ENCODE measurements around the gene TNS1. TPM values are rescaled to one million over a fixed set of nuclear protein-coding genes. Genes with fewer than 3 reads are reported as not detected.
"Not testable (repeated sequence)": the region's sequence is repeated elsewhere in the genome, so short reads cannot be mapped to it uniquely, and the experiment has no call there.

TNS1 gene
- total and polyA plus RNA-seq, 2 donors = 8.3 to 21.3 TPM

DNA sequence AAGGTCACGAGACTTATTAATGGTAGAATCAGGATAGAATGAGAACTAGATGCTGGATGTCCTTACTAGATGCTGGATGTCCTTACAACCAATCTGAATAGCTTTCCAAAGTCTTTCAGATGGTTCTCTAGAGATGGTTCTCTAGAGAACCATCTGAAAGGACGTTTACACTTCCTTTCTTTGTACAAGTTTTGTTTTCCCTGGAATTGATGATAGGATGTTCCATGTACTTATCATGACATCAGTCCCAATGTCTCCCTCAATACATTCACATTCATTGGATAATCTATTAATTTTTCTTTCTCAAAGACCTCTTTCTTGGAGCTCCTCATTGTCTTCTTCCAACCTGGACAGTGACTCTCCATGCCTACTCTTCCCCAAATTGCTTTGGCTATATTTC lies 38.1 kb upstream of the TNS1 start:
- Histone ChIP-seq H3K27me3 (ENCODE audit: control insufficient read depth in 2 of 2, insufficient read depth in 1 of 2, low read length in 1 of 2) (peaks cover 0 to 11% of the 10 kb centered on the region in 2 donors), H3K27ac (ENCODE audit: low read depth in 1 of 2, low read length in 1 of 2) (peak overlapping the region in 1 of 2 donors; percentile 45), H3K4me1 (ENCODE audit: control insufficient read depth in 2 of 2, insufficient read depth in 2 of 2, low read length in 2 of 2) (no peaks in the 10 kb centered on the region), H3K36me3 (ENCODE audit: control insufficient read depth in 2 of 2, insufficient read depth in 2 of 2, low read length in 1 of 2) (no peaks in the 10 kb centered on the region), H3K4me3 (ENCODE audit: low read length in 2 of 2) (no peak overlapping the region), H3K9me3 (ENCODE audit: control insufficient read depth in 2 of 2, insufficient read depth in 1 of 2, low read length in 1 of 2) (peaks cover 0 to 5% of the 10 kb centered on the region in 2 donors)
- WGBS = 92% methylated on average over 2 of the region's 2 CpGs
- no peak for DNase-seq (ENCODE audit: low read depth in 6 of 9, low spot score in 9 of 9)

GRCh38 chr2:218039171-218039570 lies 36.4 kb upstream of the TNS1 start:
- Histone ChIP-seq H3K4me3 (ENCODE audit: low read length in 2 of 2) (no peak overlapping the region), H3K27me3 (ENCODE audit: control insufficient read depth in 2 of 2, insufficient read depth in 1 of 2, low read length in 1 of 2) (peaks cover 3 to 17% of the 10 kb centered on the region in 2 donors), H3K36me3 (ENCODE audit: control insufficient read depth in 2 of 2, insufficient read depth in 2 of 2, low read length in 1 of 2) (no peaks in the 10 kb centered on the region), H3K9me3 (ENCODE audit: control insufficient read depth in 2 of 2, insufficient read depth in 1 of 2, low read length in 1 of 2) (peaks cover 0 to 5% of the 10 kb centered on the region in 2 donors), H3K27ac (ENCODE audit: low read depth in 1 of 2, low read length in 1 of 2) (no peak overlapping the region), H3K4me1 (ENCODE audit: control insufficient read depth in 2 of 2, insufficient read depth in 2 of 2, low read length in 2 of 2) (peaks cover 0 to 5% of the 10 kb centered on the region in 2 donors)
- no peak for DNase-seq (ENCODE audit: low read depth in 6 of 9, low spot score in 9 of 9)
- WGBS = 25% methylated on average over 2 of the region's 2 CpGs

DNA sequence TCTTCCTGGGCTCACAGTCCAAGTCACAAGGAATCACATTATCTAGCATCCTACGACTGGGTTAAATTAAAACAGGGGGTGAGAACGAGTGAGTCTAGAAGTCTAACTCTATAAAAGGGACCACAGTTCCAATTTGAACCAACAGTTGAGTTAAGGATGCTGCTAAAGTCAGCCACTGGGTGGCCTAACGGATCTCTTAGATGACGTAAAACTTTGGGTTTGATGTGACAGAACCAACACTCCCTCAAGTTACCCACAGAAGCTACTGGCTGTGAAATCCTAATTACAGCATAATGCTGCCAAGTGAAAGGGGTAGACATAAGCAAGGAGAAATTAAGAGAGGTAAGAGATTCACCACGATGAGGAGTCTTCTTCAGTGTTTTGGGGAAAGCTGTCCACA lies 33.6 kb upstream of the TNS1 start:
- Histone ChIP-seq H3K4me3 (ENCODE audit: low read length in 2 of 2) (no peak overlapping the region), H3K4me1 (ENCODE audit: control insufficient read depth in 2 of 2, insufficient read depth in 2 of 2, low read length in 2 of 2) (peaks cover 0 to 8% of the 10 kb centered on the region in 2 donors), H3K27me3 (ENCODE audit: control insufficient read depth in 2 of 2, insufficient read depth in 1 of 2, low read length in 1 of 2) (peaks cover 6 to 42% of the 10 kb centered on the region in 2 donors), H3K36me3 (ENCODE audit: control insufficient read depth in 2 of 2, insufficient read depth in 2 of 2, low read length in 1 of 2) (no peaks in the 10 kb centered on the region), H3K9me3 (ENCODE audit: control insufficient read depth in 2 of 2, insufficient read depth in 1 of 2, low read length in 1 of 2) (peaks cover 0 to 3% of the 10 kb centered on the region in 2 donors), H3K27ac (ENCODE audit: low read depth in 1 of 2, low read length in 1 of 2) (no peak overlapping the region)
- DNase-seq (ENCODE audit: low read depth in 6 of 9, low spot score in 9 of 9) = no peak
- WGBS = 95% methylated on average over 5 of the region's 5 CpGs

DNA sequence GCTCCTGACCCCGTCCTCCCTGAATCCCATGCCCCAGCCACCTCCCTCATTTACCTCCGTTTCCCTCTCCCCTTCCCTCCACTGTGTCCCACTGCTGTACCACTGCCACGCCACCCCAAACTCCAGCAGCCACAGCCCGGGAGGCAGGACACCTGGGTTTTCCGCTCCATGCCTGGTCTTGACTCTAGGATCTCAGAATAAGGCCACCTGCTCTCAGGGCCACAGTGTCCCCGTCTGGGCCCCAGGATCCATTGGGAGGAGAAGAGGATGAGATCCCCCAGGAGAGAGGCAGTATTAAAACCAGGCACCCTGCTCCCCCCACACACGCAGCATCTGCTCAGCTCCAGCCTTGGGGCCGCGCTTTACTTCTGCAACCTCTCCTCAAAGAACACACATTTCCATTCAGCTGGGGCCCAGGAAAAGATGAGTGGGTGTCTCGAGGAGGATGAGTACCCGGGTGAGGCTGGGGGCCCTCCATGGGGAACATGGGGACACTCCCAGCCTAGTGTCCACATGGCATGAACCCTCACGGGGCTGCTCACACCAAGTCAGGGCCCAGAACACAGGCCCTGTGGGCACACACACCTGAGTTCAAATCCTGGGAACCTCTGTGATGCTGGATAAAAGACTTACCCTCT lies 32.8 kb upstream of the TNS1 start:
- H3K4me3 ChIP-seq (ENCODE audit: low read length in 2 of 2) = no peak overlapping the region
- H3K4me1 ChIP-seq (ENCODE audit: control insufficient read depth in 2 of 2, insufficient read depth in 2 of 2, low read length in 2 of 2) = peaks cover 0 to 8% of the 10 kb centered on the region in 2 donors
- H3K27me3 ChIP-seq (ENCODE audit: control insufficient read depth in 2 of 2, insufficient read depth in 1 of 2, low read length in 1 of 2) = peaks cover 6 to 42% of the 10 kb centered on the region in 2 donors
- no peaks in the 10 kb centered on the region for H3K36me3 ChIP-seq (ENCODE audit: control insufficient read depth in 2 of 2, insufficient read depth in 2 of 2, low read length in 1 of 2)
- H3K9me3 ChIP-seq (ENCODE audit: control insufficient read depth in 2 of 2, insufficient read depth in 1 of 2, low read length in 1 of 2) = peaks cover 0 to 3% of the 10 kb centered on the region in 2 donors
- WGBS = 92% methylated on average over 12 of the region's 12 CpGs
- no peak for DNase-seq (ENCODE audit: low read depth in 6 of 9, low spot score in 9 of 9)
- no peak overlapping the region for H3K27ac ChIP-seq (ENCODE audit: low read depth in 1 of 2, low read length in 1 of 2)

DNA sequence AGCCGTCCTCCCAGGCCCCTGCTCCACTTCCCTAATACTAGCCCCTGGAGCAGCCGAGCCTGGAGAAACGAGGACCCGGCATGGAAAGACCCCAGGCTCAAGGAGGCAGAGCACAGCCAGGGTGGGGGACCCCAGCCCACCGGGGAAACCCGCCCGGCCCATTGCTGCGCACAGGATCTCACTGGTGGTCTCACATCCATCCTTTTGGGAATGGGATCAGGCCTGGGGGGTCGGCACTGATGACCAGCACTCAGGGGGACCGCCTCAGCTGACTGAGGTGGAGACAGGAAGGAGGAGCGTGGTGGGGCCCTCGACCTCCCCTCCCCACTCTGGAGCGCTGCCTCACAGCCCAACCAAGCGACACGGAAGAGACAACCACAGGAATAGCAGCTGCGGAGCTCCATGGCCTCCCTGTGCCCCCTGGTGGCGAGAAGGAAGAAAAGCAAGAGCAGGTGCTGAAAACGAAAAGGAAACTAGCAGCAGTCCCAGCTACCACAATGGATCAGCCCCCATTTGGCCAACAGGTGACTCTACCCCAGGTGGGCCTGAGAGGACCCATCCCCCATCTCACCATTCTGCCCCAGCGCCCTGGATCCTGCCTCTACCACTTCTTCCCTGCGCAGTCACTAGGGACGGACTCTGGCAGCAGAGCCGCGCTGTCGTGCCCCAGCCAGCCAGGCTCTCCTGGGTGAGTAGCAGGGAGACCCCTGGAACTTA lies 31.9 kb upstream of the TNS1 start:
- Histone ChIP-seq H3K4me3 (ENCODE audit: low read length in 2 of 2) (peak overlapping the region; percentile 8 to 18), H3K27me3 (ENCODE audit: control insufficient read depth in 2 of 2, insufficient read depth in 1 of 2, low read length in 1 of 2) (peaks cover 6 to 42% of the 10 kb centered on the region in 2 donors)
- not testable (repeated sequence) for H3K4me1 ChIP-seq (ENCODE audit: control insufficient read depth in 2 of 2, insufficient read depth in 2 of 2, low read length in 2 of 2); H3K36me3 ChIP-seq (ENCODE audit: control insufficient read depth in 2 of 2, insufficient read depth in 2 of 2, low read length in 1 of 2); H3K9me3 ChIP-seq (ENCODE audit: control insufficient read depth in 2 of 2, insufficient read depth in 1 of 2, low read length in 1 of 2); H3K27ac ChIP-seq (ENCODE audit: low read depth in 1 of 2, low read length in 1 of 2)
- WGBS = 23% methylated on average over 24 of the region's 24 CpGs
- DNase-seq (ENCODE audit: low read depth in 6 of 9, low spot score in 9 of 9) = peak; percentile 32 to 83 (median 68)

DNA sequence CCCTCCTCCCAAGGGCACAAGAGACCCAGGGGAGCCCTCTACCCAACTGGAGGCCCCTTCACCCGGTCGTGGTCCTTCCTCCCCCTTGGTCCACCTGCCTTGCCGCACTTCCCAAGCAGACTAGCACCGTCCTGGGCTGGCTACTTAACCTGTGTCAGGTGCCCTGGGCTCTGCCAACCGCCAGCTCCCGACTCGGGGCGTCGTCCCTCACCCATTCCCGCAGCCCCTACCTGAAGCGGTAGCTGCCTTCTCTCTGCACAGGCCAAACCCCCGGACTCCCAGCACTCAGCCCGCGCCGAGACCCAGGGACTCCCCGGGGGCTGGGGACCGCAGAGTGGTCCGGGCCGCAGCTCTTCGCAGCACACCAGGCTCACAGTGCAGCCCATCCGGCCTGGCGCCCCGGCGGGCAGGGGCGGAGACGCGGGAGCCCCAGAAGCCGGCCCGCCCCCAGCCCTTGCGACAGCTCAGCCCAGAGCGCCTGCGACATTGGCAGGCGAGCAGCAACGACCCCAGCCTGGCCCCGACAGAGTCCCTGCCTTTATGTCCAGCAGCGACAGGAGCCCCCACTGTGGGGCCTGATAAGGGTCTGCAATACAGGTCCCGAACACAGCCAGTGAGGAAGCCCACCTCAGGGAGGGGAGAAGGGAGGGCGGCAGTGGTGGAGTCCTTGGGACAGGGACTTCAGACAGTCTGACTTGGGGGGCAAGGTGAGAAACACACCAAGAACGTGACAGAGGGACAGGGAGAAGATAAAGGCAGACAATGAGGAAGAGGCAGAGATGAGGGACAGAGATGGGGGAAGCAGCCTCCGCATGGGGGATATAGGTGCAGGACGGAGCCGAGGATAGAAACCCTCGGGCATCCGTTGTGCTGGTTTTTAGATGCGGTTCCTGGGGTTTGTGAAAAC lies 31.0 kb upstream of the TNS1 start:
- H3K27me3 ChIP-seq (ENCODE audit: control insufficient read depth in 2 of 2, insufficient read depth in 1 of 2, low read length in 1 of 2) = peaks cover 6 to 35% of the 10 kb centered on the region in 2 donors
- WGBS = 58% methylated on average over 45 of the region's 45 CpGs
- H3K36me3 ChIP-seq (ENCODE audit: control insufficient read depth in 2 of 2, insufficient read depth in 2 of 2, low read length in 1 of 2) = no peaks in the 10 kb centered on the region
- H3K9me3 ChIP-seq (ENCODE audit: control insufficient read depth in 2 of 2, insufficient read depth in 1 of 2, low read length in 1 of 2) = peaks cover 0 to 3% of the 10 kb centered on the region in 2 donors
- peaks cover 0 to 8% of the 10 kb centered on the region in 2 donors for H3K4me1 ChIP-seq (ENCODE audit: control insufficient read depth in 2 of 2, insufficient read depth in 2 of 2, low read length in 2 of 2)
- H3K27ac ChIP-seq (ENCODE audit: low read depth in 1 of 2, low read length in 1 of 2) = peak overlapping the region in 1 of 2 donors; percentile 25
- H3K4me3 ChIP-seq (ENCODE audit: low read length in 2 of 2) = peak overlapping the region in 1 of 2 donors; percentile 8
- DNase-seq (ENCODE audit: low read depth in 6 of 9, low spot score in 9 of 9) = no peak

DNA sequence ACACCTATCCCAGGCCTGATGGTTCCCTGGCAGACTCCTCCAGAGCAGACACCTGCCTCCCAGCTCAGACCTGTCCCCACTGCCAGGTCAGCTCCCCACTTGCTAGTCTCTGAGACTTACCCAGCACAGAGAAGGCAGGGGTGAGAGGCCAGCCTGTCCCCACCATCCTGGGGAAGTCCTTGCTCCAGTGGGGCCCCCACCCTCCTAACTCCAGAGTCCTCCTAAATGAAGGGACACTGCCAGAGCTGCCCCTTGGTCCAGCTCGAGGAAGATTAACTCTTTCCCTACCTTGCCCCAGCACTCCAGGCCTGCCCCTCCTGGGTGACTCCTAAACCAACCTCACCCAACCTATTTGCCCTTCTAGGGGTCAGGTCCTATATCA lies 30.4 kb upstream of the TNS1 start:
- Histone ChIP-seq H3K27me3 (ENCODE audit: control insufficient read depth in 2 of 2, insufficient read depth in 1 of 2, low read length in 1 of 2) (peaks cover 6 to 31% of the 10 kb centered on the region in 2 donors), H3K27ac (ENCODE audit: low read depth in 1 of 2, low read length in 1 of 2) (no peak overlapping the region), H3K4me1 (ENCODE audit: control insufficient read depth in 2 of 2, insufficient read depth in 2 of 2, low read length in 2 of 2) (peaks cover 0 to 8% of the 10 kb centered on the region in 2 donors), H3K4me3 (ENCODE audit: low read length in 2 of 2) (no peak overlapping the region), H3K9me3 (ENCODE audit: control insufficient read depth in 2 of 2, insufficient read depth in 1 of 2, low read length in 1 of 2) (peaks cover 0 to 3% of the 10 kb centered on the region in 2 donors), H3K36me3 (ENCODE audit: control insufficient read depth in 2 of 2, insufficient read depth in 2 of 2, low read length in 1 of 2) (no peaks in the 10 kb centered on the region)
- no peak for DNase-seq (ENCODE audit: low read depth in 6 of 9, low spot score in 9 of 9)
- WGBS = 86% methylated on average over 1 of the region's 1 CpG

DNA sequence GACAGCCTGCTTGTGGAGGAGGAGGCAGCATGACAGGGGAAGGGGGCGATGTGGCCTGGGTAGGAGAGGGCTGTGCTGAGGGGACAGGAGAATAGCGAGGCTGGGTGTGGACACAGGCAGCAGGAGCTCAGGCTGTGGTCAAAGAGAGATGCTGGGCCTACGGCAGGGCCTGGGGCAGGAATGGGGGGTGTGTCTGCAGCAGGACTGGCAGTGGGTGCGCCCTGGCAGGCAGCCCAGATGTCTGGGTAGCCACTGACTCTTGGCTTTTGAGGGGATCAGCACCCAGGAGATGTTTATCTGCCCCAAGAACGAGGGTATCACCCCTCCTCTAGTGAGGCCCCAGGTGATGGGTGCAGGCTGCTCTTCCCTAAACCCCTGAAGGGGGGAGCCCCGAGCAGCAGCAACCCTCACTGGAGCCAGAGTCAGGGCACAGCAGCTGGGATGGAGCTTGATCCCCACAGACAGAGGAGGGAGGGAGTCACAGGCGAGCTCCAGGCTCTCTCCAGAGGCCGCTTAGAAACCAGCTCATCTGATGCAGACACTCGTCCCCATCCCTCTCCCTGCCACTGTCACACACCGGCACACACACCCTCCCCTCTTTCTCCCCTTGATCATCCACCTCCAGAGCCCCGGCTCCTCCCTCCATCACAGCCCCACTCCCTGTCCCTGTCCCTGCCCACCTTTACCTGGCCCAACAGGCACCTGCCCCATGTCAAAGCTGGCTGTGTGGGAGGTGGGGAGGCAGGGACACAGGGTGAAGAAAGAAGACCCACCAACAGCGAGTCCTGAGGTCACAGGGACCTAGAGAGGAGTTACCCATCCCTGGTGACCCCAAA lies 29.8 kb upstream of the TNS1 start:
- no peak for DNase-seq (ENCODE audit: low read depth in 6 of 9, low spot score in 9 of 9)
- Histone ChIP-seq H3K27me3 (ENCODE audit: control insufficient read depth in 2 of 2, insufficient read depth in 1 of 2, low read length in 1 of 2) (peaks cover 6 to 31% of the 10 kb centered on the region in 2 donors), H3K36me3 (ENCODE audit: control insufficient read depth in 2 of 2, insufficient read depth in 2 of 2, low read length in 1 of 2) (no peaks in the 10 kb centered on the region), H3K9me3 (ENCODE audit: control insufficient read depth in 2 of 2, insufficient read depth in 1 of 2, low read length in 1 of 2) (peaks cover 0 to 3% of the 10 kb centered on the region in 2 donors), H3K27ac (ENCODE audit: low read depth in 1 of 2, low read length in 1 of 2) (no peak overlapping the region), H3K4me3 (ENCODE audit: low read length in 2 of 2) (no peak overlapping the region), H3K4me1 (ENCODE audit: control insufficient read depth in 2 of 2, insufficient read depth in 2 of 2, low read length in 2 of 2) (peaks cover 0 to 8% of the 10 kb centered on the region in 2 donors)
- 86% methylated on average over 12 of the region's 12 CpGs for WGBS

Data from thymus (tissue), 11 donors.